Thyroid gland (tissue), 4 donors: ENCODE data around the gene ZYG11B.

Experiments used
- CTCF ChIP-seq, 6 experiments: fragments of 200-600 bp in 3 of 6; fragments of 450-650 bp in 3 of 6; sonication (generic) in 3 of 6; IDR thresholded peaks; one replicate each; pipeline ENCODE4 v1.5.1; 2016 to 2019; ENCODE audit warnings: antibody characterized with exemption in 6 of 6, mild to moderate bottlenecking in 2 of 6, inconsistent platforms in 1 of 6, moderate library complexity in 1 of 6
- POLR2A ChIP-seq, 2 donors: fragments of 450-650 bp; IDR thresholded peaks; one replicate each; pipeline ENCODE4 v1.6.1; 2017; ENCODE audit warnings: antibody characterized with exemption in 2 of 2, mild to moderate bottlenecking in 2 of 2, moderate library complexity in 1 of 2

- no peak for TF ChIP-seq POLR2A (IDR thresholded peaks at IDR 0.05)
- no peak for TF ChIP-seq CTCF (IDR thresholded peaks at IDR 0.05)
Measured at GRCh38 chr1:52706136-52706670, 20.1 kb upstream of the ZYG11B start.
